ENCODE measurements around the gene CPEB3. TPM values are rescaled to one million over a fixed set of nuclear protein-coding genes. Genes with fewer than 3 reads are reported as not detected.

The CPEB3 gene
- polyA plus RNA-seq, 10 donors: 2.4 to 4.2 (median 3.5) TPM

DNA sequence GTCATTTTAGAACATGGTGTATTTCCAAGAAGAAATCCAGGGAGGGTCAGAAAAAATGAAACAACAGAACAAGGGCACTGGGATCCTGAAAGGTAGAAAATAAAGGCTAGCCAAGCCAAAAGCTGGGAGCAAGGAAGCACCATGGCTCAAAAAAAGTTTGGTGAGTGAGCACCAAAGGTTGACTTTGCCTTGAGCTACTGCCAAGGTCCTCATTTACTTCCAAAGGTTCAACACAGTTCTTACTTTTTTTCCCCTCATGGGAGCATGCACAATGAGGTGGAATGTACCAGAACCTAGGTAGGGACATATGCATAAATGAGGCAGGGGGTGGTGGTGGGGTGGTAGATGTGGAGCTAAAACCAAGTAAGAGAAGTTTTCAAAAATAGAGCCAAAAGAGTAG lies 182.8 kb downstream of the CPEB3 start:
- no peak for DNase-seq

DNA sequence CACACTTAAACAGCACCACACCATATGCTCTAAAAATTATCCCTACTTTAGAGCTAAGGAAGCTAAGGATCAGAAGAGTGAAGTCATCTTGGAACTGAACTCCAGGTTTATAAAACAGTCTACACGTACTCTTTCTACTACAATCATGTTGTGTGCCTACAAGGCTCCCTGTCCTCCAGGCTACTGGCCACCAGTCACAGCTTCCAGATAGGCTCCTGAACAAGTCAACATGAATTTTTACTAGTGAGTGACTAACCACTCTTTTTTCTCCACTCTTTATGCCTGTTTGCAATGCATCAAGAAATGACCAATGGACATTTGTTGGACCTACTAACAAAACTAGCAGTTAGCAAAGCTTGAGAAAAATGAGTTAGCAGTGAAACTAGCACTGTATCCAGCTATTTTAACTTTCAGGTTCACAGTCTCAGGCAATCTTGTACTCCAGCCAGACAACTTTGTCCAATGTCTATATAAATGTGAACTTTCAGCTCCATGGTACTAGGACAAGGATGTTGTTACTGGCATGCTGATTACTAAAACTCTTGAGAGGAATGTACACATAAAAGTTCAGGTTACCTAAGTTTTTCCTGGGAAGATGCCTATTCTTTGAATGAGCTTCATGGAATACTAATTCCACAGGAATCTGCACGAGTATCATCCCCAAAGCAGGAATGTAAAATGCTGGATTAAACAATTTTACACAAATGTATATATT lies 187.3 kb downstream of the CPEB3 start:
- peak; percentile 49 to 67 (median 52) for DNase-seq

DNA sequence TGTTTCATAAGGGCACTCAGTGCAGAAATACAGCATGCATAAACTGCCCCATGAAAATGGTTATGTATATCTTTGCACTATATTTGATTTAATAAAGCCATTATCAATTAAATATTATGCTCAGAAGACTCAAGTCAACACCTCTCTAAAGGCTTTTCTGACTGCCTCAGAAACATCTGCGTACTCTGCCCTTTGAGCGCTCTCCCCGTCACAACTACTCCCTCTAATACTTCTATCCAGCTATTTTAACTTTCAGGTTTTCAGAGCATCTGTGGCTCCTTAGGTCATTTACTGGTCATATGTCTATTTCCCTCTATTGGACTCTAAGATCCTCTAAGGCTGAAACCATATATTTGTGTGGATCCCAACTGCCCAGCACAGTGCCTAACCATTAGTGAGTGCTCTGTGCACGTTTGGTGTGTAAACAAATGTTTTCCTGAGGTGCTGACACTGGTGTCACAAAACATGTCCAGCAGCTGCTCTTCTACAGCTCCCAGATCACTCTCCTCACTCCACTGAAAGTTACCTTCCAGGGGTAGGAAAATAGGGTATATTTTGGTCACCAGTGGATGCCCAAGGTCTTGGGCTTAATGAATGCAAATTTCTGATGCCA lies 188.2 kb downstream of the CPEB3 start:
- no peak for DNase-seq

DNA sequence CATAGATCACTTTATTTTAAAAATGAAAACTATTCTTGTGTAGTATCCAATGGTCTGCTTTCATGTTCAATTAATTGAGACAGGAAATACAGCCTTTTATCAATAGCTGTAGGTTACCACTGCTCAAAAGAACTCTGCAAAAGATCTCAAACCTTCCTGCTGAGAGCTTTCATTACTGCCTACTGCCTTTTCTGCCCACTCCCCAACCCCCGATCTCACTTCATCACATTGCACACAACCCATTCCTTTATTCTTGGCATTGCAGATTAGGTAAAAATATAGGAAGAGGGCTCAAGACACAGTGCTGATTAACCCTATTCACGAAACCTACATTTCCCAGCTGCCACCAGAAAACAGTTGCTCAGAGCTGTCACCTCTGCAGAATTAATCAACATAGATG lies 195.9 kb downstream of the CPEB3 start:
- DNase-seq: no peak

DNA sequence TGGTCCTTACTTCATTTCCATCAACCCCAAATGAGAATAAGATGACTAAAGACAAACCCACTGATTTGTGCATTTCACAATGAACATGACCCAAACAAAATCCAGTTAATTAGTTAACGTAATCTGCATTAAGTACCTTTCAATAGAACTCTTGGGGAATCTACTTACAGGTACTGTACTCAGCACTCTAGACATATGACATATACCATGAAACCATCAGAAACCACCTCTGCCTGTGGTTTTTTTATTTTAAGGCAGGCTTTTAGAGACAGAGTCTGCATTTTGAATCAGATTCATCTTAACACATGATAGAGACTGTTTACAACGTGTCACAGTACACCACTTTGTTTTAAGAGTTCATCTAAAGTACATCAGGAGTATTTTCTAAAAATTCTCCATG lies 198.9 kb downstream of the CPEB3 start:
- DNase-seq: no peak

DNA sequence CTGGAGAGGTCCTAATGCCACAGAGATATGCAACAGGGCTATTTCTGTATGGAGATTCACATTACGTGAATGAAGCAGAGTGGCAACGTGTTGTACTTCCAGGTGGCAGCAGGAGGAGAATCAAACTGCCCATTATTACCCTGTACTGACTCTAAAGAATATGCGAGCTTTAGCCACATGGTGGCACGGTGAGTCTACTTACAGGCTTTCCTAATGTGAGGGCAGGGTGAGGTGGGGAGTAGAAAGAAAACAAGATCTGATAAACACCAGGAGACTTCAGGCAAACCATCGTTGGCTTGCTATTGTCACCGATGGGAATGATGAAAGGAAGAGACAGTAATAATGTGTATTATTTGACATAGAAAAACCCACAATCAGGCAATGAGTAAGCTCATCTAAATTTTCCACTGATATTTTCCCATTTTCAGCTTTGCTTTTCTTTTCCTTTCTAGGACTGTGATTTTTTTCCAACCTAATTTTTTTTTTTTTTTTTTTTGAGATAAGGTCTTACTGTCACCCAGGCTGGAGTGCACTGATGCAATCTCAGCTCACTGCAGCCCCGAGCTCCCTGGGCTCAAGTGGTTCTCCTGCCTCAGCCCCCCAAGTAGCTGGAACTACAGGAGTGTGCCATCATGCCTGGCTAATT lies 203.0 kb downstream of the CPEB3 start:
- DNase-seq: peak; percentile 68 to 82 (median 72)

DNA sequence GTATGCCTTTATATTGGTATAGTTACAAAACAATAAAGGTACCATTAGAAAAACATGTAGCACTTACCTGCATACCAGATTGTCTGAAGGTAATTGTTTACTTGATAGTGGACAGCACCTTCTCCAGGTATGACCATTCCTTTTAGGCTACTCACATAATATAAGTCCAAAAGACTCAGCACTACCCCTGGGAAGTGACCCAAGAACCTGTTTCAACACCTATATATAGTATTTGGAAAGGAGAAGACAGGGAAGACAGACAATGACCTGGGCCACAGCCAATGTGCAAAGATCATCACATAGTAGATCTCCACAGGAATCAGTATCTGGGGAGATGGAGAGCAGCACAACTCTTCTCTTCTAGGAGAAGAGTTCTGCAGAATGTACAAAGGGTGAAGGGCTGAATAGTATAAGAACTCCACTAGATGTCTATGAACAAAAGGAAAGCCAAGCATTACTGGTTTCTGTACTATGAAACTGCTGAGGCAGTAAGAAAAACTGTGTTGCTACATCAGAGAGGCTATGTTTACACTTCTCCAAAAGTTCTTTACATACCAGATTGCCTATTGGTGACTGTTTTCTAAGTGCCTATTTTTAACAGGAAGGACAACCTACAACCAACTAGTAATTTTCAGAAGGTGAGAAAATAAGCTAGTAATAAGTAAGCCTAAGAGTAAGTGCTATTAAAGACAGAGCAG lies 208.1 kb downstream of the CPEB3 start:
- DNase-seq: no peak

DNA sequence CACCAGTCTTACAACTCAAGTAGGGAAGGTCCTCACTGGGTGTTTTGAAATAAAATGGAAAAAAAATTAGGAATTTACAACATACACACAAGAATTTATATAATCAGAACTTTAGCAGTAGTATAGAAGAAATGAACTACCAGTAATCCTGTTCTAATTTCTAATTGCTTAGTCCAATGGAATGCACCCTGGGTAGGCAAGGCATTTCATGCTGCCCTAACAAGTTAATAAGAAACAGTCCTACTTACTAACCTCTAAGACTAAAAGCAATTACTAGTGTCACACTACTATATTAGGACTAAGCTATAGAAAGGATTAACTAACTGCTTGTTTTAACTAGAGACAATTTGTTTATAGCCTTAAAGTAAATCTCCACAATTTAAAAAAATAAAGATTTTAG lies 209.2 kb downstream of the CPEB3 start:
- DNase-seq: no peak

DNA sequence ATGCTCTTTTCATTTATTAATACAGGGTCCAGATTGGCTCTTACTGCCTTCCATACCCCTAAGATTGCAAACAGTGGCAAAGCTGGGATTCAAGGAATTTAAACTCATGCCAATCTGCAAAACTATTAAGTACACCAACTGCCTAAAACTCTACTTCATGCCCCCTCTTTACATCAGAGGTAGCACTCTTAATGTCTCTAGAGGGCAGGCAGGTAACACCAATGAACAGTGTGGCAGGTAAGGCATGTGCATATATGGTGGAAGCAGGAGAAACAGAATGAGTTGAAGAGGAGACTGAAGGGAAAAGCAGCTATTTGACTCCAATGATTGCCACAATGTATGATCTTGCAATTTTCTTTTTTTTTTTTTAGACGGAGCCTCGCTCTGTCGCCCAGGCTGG lies 210.6 kb downstream of the CPEB3 start:
- no peak for DNase-seq

DNA sequence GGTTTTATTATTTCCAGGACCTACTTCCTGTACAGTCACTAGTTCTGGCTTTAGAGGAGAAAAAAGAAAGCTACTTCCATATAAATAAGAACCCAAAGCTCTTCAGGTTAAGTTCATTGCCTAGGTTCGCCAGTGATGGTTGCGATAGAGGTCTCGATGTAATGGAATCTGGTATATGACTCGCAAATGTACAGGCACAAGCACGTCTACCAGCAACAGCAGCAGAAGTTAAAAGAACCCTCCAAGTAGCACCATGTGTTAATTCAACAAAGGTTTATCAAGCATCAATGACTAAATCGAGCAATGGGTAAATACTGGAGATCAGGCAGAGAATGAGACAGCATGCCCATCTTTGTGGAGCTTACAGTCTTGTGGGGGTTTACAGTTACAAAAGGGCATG lies 211.9 kb downstream of the CPEB3 start:
- DNase-seq: no peak

DNA sequence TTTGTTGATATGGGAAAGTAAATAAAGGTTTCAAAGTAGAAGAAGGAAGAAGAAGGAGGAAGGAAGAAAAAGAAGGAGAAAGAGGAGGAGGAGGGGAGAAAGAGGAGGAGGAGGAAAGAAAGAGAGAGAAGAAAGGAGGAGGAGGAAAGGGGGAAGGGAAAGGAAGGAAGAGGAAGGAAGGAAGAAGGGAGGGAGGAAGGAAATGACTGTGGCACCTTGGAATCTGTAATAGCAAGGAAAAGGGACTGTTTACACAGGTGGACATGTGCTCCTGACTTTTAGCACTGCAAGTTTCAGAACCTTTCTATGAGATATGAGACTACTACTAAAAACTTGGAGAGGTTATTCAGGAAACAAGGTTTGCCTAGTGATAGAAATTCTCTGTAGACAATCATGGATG lies 214.2 kb downstream of the CPEB3 start:
- DNase-seq: no peak

DNA sequence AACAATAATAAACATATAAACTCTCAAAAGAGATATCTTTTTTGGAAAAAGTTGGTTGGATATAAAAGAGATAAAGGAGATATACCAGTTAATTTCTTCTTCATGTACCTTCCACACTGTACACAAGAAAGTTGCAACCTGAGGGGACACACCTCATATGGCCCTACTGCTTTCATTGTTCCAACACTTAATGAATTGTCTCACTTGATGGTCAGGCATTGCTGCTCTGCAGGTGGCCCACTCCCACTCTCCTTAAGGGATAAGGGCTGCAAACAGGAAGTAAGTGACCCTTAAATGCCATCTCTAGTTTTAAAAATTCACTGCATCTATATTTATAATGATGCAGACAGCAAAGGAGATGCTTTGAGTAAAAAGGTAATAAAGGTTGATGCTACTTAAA lies 215.0 kb downstream of the CPEB3 start:
- DNase-seq: no peak

DNA sequence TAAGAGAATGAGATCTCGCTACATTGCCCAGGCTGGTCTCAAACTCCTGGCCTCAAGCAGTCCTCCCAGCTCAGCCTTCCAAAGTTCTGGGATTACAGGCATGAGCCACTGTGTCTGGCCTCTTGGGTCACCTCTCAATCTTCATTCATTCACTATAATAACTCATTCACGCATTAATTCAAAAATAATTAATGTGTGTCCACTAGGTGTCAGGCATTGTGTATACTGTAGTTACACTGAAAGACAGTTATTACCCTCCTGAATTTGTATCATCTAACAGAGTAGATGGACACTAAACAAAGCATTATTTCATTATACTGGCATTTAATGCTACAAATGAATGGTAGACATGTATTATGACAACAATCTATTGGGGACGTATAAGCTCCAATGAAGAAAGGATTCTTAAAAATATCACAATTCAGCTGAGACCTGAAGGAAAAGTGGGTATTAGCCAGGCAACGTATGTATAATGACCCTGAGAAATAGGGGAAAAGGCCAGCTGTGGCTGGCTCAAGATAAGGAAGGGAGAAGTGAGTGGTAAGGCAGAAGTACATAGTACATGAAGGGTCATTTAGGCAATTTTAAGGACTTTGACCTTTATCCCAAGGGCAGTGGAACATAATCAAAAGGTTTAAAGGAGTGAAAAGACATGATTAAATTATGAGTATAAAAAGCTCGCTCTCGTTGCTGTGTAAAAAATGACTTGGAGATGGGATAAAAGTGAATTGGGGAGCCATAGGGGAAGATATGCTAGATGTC lies 216.6 kb downstream of the CPEB3 start:
- DNase-seq: no peak

DNA sequence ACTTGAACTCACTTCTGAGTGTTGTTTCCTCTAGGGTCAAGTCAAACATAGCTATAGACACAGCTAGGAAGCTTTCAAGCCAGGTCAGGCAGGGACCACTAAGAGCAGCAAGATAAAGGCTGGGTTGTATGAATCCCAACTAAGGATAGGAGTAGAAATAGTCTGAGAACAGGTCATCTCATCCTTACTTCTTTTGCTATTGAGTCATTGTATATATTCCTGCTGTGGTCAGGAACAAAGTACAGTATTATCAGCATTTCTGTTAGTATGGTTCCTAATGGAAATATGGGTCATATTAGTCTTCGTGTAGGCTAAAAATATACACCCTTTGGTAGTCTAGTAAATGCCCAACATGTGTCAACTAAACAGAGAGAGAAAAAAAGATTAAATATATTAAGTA lies 222.0 kb downstream of the CPEB3 start:
- DNase-seq: peak in 1 of 3 donors; percentile 2

DNA sequence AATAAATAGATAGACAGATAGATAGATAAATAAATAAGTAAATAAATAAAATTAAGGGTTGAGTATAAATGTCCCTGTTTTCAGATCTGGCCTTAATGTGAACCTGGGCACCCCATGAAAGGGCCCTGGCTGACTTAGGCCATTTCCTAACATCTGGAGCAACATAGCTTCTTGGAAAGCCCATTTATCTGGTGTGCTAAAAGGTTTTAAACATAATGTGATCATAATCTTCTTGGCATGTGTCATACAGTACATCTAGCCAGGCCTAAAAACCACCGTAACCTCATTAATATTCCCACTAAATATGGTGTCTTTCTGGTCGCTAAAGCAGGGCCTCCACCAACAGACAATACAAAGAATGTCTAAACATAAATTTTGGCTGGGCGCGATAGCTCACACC lies 224.5 kb downstream of the CPEB3 start:
- no peak for DNase-seq

DNA sequence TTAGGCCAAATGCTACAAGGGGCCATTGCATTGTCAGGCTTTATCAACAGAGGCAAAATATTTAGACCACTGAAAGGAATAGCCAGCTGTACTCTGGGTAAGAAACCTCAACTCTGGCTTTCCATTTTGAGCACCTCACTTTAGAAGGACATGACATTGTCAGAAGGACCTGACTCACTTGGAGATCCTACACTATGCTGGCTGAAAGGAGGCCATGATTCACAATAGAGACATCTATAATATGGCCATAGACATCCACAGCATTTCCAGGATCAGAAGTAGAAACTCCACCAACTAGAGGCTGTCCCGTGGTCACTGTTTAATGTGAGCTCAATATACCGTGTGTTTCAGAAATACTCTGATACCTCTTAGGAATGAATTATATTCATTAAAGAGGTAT lies 226.4 kb downstream of the CPEB3 start:
- DNase-seq: no peak

DNA sequence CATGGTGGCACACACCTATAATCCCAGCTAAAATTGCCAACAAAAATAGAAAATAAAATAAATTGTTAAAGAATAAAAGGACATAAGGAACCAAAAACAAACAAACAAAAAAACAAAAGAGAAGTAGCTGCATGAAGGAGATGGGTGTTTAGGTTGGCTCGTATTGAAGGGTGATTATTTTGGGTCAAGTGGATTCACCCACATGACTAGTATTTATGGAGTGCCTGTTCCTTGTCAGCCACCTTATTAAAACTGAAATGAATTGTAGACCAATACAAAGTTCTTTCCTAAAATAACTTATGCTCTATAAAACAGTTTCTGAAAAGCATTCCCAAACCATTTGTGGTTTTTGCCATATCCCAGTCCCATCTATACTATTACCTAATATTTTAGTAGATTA lies 228.6 kb downstream of the CPEB3 start:
- no peak for DNase-seq

DNA sequence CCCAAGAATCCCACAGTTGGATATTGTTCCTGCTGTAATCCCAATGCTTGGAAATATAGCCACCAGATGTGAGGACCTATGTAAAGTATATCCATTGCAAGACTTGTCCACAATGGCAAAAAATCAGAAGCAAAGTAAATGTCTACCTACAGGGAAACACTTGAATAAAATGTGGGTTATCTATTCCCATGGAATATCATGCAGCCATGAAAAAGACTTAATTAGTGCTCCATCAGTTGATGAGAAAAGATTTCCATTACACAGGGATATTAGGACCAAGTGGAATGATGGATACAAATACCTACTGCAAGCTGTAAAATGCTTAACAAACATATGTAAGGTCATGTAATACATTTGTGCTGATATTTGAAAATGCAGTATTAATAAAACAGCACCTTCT lies 236.1 kb downstream of the CPEB3 start:
- DNase-seq: no peak

DNA sequence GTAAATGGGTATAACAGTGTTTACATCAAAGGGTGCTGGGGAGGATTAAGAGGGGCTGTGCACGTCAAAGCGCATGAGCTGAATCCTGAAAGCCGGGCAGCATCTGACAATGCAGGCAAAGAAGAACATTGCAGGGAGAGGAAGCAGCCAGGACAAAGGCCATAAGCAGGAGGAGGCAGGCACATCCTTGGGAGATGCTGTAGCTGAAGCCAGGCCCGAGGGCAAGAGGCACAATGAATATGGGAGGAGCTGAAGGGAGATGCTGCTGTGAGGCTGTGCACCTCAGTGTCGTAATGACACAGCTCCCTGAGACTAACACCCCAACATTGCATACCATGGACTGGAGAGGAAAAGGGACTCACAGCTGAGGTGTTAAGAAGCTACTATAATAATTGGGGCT lies 238.1 kb downstream of the CPEB3 start:
- no peak for DNase-seq

DNA sequence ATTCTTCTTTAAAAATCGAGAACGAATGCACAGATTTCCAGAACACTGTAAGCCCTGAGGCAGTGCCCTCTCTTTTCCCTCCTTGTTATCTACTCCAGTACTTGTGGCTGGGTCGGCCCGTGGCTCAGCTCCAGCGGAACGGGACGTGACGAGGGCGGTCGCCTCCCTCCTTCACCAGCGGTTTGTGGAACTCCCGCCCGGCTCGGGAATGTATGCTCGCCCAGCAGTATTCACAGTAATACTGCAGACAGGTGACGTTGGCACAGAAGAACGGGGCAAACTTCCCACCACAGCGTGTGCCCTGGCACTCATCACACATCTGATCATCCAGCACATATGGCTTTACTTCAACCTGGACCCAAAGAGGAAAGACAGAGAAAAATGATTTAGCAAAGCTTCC lies 238.8 kb downstream of the CPEB3 start:
- no peak for DNase-seq

DNA sequence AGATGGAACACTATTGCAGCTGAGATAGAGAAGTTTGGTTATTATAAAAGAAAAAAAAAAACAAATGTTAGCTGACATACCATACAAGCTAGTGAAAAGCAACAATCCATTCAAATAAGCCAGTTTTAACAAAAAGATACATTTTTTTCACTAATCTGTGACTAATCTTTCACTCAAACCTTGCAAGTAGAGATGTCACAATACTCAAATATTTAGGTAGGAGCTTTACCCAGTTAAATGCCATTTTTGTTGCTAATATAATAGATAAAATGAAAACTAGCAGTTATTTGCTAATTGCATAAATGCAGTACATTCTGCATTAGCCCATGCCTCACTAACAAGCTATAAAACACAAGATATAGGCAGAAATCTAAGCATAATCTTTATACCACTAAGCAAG lies 243.7 kb downstream of the CPEB3 start:
- no peak for DNase-seq

DNA sequence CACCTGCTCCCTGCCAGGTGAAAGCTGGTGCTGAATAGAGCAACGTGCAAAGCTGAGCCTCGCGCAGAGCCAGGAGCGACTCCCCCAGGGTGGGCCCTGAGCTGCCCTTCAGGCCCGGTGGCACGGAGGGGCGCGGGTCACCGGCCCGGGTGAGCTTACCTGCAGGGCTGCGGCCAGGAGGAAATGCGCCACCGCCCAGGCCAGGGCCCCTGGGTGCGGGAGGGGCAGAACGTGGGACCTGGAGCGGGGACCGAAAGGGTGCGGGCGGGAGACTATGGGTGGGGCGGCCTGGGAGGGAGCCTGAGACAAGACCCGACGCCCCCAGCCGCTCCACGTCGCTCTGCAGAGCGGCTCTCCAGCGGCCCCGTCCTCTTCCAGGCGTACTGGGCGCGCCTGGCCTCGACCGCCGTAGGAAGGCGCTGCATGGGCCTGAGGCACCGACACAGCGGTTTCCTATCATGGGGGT lies 245.2 kb downstream of the CPEB3 start:
- no peak for DNase-seq
